Tibial nerve (tissue), 4 donors: ENCODE data around the gene MAGI3.

ENCODE experiments used
- EP300 ChIP-seq, 2 donors: sonication (generic); formaldehyde crosslinking; IDR thresholded peaks; one replicate each; pipeline ENCODE4 v1.6.1; 2017; ENCODE audit warnings: antibody characterized with exemption in 2 of 2, mild to moderate bottlenecking in 1 of 2
- POLR2A ChIP-seq, 2 donors: fragments of 450-650 bp; IDR thresholded peaks; one replicate each; pipeline ENCODE4 v1.6.1; 2017; ENCODE audit warnings: antibody characterized with exemption in 2 of 2, mild to moderate bottlenecking in 2 of 2, moderate library complexity in 2 of 2
- TF ChIP-seq, protein P1 (sequence below), 5 experiments: fragments of 200-600 bp in 3 of 5; fragments of 450-650 bp in 2 of 5; sonication (generic) in 3 of 5; IDR thresholded peaks; one replicate each; pipeline ENCODE4 v1.5.1; 2016 to 2019; ENCODE audit warnings: antibody characterized with exemption in 5 of 5, mild to moderate bottlenecking in 3 of 5, moderate library complexity in 2 of 5

DNA sequence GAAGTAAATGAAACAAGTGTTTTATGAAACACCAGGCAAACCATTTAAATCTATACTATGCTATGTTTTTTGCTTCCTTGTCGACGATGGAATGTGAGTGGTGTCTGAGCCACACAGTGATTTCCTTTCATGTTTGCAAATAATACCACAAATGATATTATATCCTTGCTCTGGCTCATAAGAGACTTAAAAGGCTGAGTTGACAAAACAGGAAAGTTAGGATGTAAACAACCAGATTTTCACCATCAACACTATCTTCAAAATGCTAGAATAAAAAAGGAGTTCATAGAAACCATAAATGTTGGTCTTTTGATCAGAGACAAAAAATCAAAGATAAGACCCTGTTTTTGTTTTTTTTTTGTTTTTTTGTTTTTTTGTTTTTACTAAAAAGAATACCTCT, 17.8 kb upstream of the MAGI3 start:
- TF ChIP-seq, protein P1, sequence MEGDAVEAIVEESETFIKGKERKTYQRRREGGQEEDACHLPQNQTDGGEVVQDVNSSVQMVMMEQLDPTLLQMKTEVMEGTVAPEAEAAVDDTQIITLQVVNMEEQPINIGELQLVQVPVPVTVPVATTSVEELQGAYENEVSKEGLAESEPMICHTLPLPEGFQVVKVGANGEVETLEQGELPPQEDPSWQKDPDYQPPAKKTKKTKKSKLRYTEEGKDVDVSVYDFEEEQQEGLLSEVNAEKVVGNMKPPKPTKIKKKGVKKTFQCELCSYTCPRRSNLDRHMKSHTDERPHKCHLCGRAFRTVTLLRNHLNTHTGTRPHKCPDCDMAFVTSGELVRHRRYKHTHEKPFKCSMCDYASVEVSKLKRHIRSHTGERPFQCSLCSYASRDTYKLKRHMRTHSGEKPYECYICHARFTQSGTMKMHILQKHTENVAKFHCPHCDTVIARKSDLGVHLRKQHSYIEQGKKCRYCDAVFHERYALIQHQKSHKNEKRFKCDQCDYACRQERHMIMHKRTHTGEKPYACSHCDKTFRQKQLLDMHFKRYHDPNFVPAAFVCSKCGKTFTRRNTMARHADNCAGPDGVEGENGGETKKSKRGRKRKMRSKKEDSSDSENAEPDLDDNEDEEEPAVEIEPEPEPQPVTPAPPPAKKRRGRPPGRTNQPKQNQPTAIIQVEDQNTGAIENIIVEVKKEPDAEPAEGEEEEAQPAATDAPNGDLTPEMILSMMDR (IDR thresholded peaks at IDR 0.05), result no peak
- TF ChIP-seq POLR2A (IDR thresholded peaks at IDR 0.05) (no peak), EP300 (IDR thresholded peaks at IDR 0.05) (no peak)
